Body of pancreas (tissue), 4 donors: ENCODE measurements around the gene NDUFB8. TPM values are rescaled to one million over a fixed set of nuclear protein-coding genes. Genes with fewer than 3 reads are reported as not detected.

Experiments
- ATAC-seq: fragments of 150-250 bp; one replicate; pipeline ENCODE4 v1.9.1; 2016
- DNase-seq, 4 donors: peaks; one replicate each; pipeline ENCODE4 v3.0.0-alpha.2; 2019
- H3K27ac ChIP-seq, 4 donors: fragments of 200-600 bp; sonication (generic); 1 replicate in 3 of 4; 2 replicates in 1 of 4; pipeline versions ENCODE4 v1.5.1 to v1.6.1; 2016 to 2019; ENCODE audit warnings: mild to moderate bottlenecking in 1 of 4, mixed read lengths in 1 of 4, moderate library complexity in 1 of 4
- H3K27me3 ChIP-seq, 2 donors: fragments of 200-600 bp; sonication (generic); one replicate each; pipeline ENCODE4 v1.6.0; 2016; ENCODE audit warnings: mild to moderate bottlenecking in 1 of 2
- H3K36me3 ChIP-seq, 2 donors: fragments of 200-600 bp; sonication (generic); replicated peaks in 1 of 2; 2 replicates each; pipeline ENCODE4 v1.5.1; 2016; ENCODE audit warnings: low read depth in 2 of 2; ENCODE audit not compliant: insufficient read depth in 1 of 2
- H3K4me1 ChIP-seq: fragments of 200-600 bp; sonication (generic); one replicate; pipeline ENCODE4 v1.6.0; 2016
- H3K4me3 ChIP-seq, 2 donors: fragments of 200-600 bp; sonication (generic); 1 replicate in 1 of 2; 2 replicates in 1 of 2; pipeline ENCODE4 v1.5.1; 2016 to 2019
- H3K9me3 ChIP-seq, 3 donors: fragments of 200-600 bp; sonication (generic); 1 replicate in 2 of 3; 2 replicates in 1 of 3; pipeline ENCODE4 v1.5.1; 2016
- CTCF ChIP-seq, 7 experiments: fragments of 450-650 bp in 4 of 7; fragments of 200-600 bp in 3 of 7; sonication (generic) in 3 of 7; IDR thresholded peaks; one replicate each; pipeline ENCODE4 v1.5.1; 2016 to 2019; ENCODE audit warnings: antibody characterized with exemption in 7 of 7
- POLR2A ChIP-seq, 3 donors: fragments of 450-650 bp; IDR thresholded peaks; one replicate each; pipeline ENCODE4 v1.6.1; 2016; ENCODE audit warnings: antibody characterized with exemption in 3 of 3, mild to moderate bottlenecking in 2 of 3
- WGBS, 2 donors: methylation state at CpG; one replicate each; pipeline ENCODE4 v1.1.5; 2017; 5-methylcytosine and 5-hydroxymethylcytosine counted together
- intact Hi-C: fragments of 100-400 bp; cut with DNase I; formaldehyde crosslinking; loops from one replicate; pipeline ENCODE4 v1.15.1; 2023
- total RNA-seq, 2 donors: library from RNA; depleted of rRNA; stranded (reverse); fragments of >200 nt; gene quantifications; one replicate each; pipeline ENCODE4 v1.1.0, GENCODE V29; 2016

NDUFB8 gene
- total RNA-seq, 2 donors from 2014 or later, result 77.8 to 84.1 TPM

- no peaks in the 10 kb centered on the region for H3K36me3 ChIP-seq
- peaks cover 8% of the 10 kb centered on the region for H3K4me1 ChIP-seq
- intact Hi-C loops, result no loop called here
- TF ChIP-seq POLR2A (IDR thresholded peaks at IDR 0.05) (no peak), CTCF (IDR thresholded peaks at IDR 0.05) (no peak)
- no peaks in the 10 kb centered on the region for H3K27me3 ChIP-seq
- no peak overlapping the region for H3K27ac ChIP-seq
- H3K9me3 ChIP-seq, result no peaks in the 10 kb centered on the region
- 84 to 88% methylated on average over 6 of the region's 6 CpGs for WGBS, 2 donors
- H3K4me3 ChIP-seq, result no peak overlapping the region
- no peak for ATAC-seq
- no peak for DNase-seq
These were observed 42.1 kb downstream of the NDUFB8 start for GRCh38 chr10:100487529-100487928.

GRCh38 chr10:100485801-100486495 is 43.7 kb downstream of the NDUFB8 start:
- H3K27ac ChIP-seq, result no peak overlapping the region
- no peak overlapping the region for H3K4me3 ChIP-seq
- H3K4me1 ChIP-seq, result peaks cover 17% of the 10 kb centered on the region
- intact Hi-C loops, result no loop called here
- H3K36me3 ChIP-seq, result no peaks in the 10 kb centered on the region
- no peaks in the 10 kb centered on the region for H3K27me3 ChIP-seq
- WGBS, 2 donors, result 91 to 93% methylated on average over 10 of the region's 10 CpGs
- DNase-seq (no peak), ATAC-seq (no peak)
- no peak for TF ChIP-seq POLR2A (IDR thresholded peaks at IDR 0.05)
- TF ChIP-seq CTCF (IDR thresholded peaks at IDR 0.05), result no peak
- no peaks in the 10 kb centered on the region for H3K9me3 ChIP-seq

GRCh38 chr10:100485366-100485765 is 44.3 kb downstream of the NDUFB8 start:
- no peak for DNase-seq
- no peak overlapping the region for H3K4me3 ChIP-seq
- intact Hi-C loops, result no loop called here
- TF ChIP-seq CTCF (IDR thresholded peaks at IDR 0.05) (no peak), POLR2A (IDR thresholded peaks at IDR 0.05) (no peak)
- 80 to 81% methylated on average over 7 to 8 of the region's 8 CpGs for WGBS, 2 donors
- peaks cover 17% of the 10 kb centered on the region for H3K4me1 ChIP-seq
- H3K27me3 ChIP-seq, result no peaks in the 10 kb centered on the region
- H3K9me3 ChIP-seq, result no peaks in the 10 kb centered on the region
- no peak for ATAC-seq
- no peaks in the 10 kb centered on the region for H3K36me3 ChIP-seq
- no peak overlapping the region for H3K27ac ChIP-seq

- TF ChIP-seq POLR2A (IDR thresholded peaks at IDR 0.05) (no peak), CTCF (IDR thresholded peaks at IDR 0.05) (no peak)
- Histone ChIP-seq H3K27ac (no peak overlapping the region), H3K4me1 (peaks cover 17% of the 10 kb centered on the region), H3K27me3 (no peaks in the 10 kb centered on the region), H3K36me3 (no peaks in the 10 kb centered on the region), H3K9me3 (no peaks in the 10 kb centered on the region), H3K4me3 (no peak overlapping the region)
- WGBS, 2 donors, result 75 to 85% methylated on average over 5 of the region's 5 CpGs
- intact Hi-C loops, result no loop called here
- DNase-seq (no peak), ATAC-seq (no peak)
These were observed 45.6 kb downstream of the NDUFB8 start for GRCh38 chr10:100483876-100484666.
